Cardiac muscle cell (in vitro differentiated cells and primary cell): ENCODE data around the gene FBXO28. TPM values are rescaled to one million over a fixed set of nuclear protein-coding genes. Genes with fewer than 3 reads are reported as not detected.

ENCODE experiments used
- DNase-seq, 2 donors: peaks; one replicate each; pipeline versions ENCODE4 v3.0.0 to v3.0.0-alpha.2; 2010 to 2017; ENCODE audit warnings: low read depth in 1 of 2, low spot score in 1 of 2
- H3K27ac ChIP-seq: fragments of 200-600 bp; sonication (generic); 2 replicates; pipeline ENCODE4 v1.5.1; 2016
- H3K27me3 ChIP-seq: fragments of 200-600 bp; sonication (generic); 2 replicates; pipeline ENCODE4 v1.6.0; 2016; ENCODE audit warnings: control low read depth
- H3K36me3 ChIP-seq: fragments of 200-600 bp; sonication (generic); 2 replicates; pipeline ENCODE4 v1.5.1; 2016; ENCODE audit warnings: control low read depth
- H3K4me1 ChIP-seq: fragments of 200-600 bp; sonication (generic); 2 replicates; pipeline ENCODE4 v1.8.1; 2017; ENCODE audit warnings: low read depth, mild to moderate bottlenecking, mixed run types
- H3K4me3 ChIP-seq: fragments of 200-600 bp; sonication (generic); 2 replicates; pipeline ENCODE4 v1.5.1; 2016; ENCODE audit warnings: mild to moderate bottlenecking
- H3K9me3 ChIP-seq: fragments of 200-600 bp; sonication (generic); 2 replicates; pipeline ENCODE4 v1.5.1; 2017; ENCODE audit warnings: low read depth, mild to moderate bottlenecking, control low read depth
- CTCF ChIP-seq: IDR thresholded peaks from 2 replicates; pipeline ENCODE4 v1.5.1; 2012; ENCODE audit warnings: low read depth, mild to moderate bottlenecking, low read length
- polyA plus RNA-seq: library from polyadenylated mRNA; unstranded; fragments of >200 nt; fragmentation: Nextera tagmentation; extraction: Ambion mirVana; gene quantifications from 2 replicates; pipeline ENCODE4 v1.2.1, GENCODE V29; 2016
- total RNA-seq: library from RNA; depleted of rRNA; stranded (reverse); fragments of >200 nt; gene quantifications from 2 replicates; pipeline ENCODE4 v1.2.3, GENCODE V29; 2016

FBXO28 gene
- total and polyA plus RNA-seq, 2 experiments from 2014 or later: 9.1 to 17.8 TPM

DNA sequence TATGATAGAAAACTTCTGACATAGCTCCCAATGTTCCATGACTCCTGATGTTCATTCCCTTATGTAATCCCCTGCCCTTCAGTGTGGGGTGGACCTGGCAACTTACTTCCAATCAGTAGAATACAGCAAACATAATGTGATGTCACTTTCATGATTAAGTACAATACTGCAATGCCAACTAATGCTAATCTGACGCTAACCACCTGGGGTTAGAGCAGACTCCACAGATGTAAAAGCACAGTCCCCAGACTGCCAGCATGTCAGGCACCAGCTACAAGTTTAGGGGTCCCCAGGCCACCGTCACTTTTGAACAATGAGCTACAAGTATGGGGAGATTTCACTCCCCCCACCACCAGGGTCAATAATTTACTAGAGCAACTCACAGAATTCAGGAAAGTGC is 32.3 kb upstream of the FBXO28 start:
- no peak for TF ChIP-seq CTCF
- no peak overlapping the region for H3K4me3 ChIP-seq
- DNase-seq: no peak
- no peaks in the 10 kb centered on the region for H3K4me1 ChIP-seq
- no peaks in the 10 kb centered on the region for H3K9me3 ChIP-seq
- no peaks in the 10 kb centered on the region for H3K36me3 ChIP-seq
- H3K27me3 ChIP-seq: peaks cover 6% of the 10 kb centered on the region
- no peak overlapping the region for H3K27ac ChIP-seq

DNA sequence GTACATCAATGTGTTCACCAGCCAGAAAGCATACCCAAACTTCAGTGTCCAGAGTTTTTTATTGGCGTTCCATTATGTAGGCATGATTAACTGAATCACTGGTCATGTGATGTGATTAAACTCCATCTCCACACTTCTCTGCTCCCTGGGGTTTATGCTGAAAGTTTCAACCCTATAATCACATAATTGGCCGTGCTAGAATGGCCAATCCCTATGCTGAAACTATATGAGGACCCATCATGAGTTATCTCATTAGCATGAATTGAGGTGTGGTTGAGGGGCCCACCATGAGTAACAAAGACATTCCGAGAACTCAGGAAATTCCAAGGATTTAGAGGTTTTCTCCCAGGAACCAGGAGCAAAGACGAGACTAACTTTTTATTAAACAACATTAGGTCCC is 31.8 kb upstream of the FBXO28 start:
- DNase-seq: peak in 1 of 2 donors; percentile 22
- TF ChIP-seq CTCF: no peak
- H3K27ac ChIP-seq: no peak overlapping the region

DNA sequence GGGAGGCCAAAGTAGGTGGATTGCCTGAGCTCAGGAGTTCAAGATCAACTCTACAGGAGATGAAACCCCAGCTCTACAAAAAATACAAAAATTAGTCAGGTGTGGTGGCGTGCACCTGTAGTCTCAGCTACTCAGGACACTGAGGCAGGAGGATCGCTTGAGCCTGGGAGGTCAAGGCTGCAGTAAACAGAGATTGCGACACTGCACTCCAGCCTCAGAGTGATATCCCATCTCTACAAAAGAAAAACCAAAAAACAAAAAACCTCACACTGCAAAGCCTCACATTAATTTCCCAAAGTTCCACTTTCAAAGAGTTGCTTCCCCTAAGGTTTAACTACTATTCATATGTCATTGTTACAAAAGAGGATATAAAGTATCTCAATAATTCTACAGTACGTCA is 29.0 kb upstream of the FBXO28 start:
- DNase-seq: no peak
- no peak for TF ChIP-seq CTCF
- Histone ChIP-seq H3K4me3 (no peak overlapping the region), H3K4me1 (no peaks in the 10 kb centered on the region), H3K27me3 (no peaks in the 10 kb centered on the region), H3K9me3 (no peaks in the 10 kb centered on the region), H3K27ac (no peak overlapping the region), H3K36me3 (no peaks in the 10 kb centered on the region)

More for the DNA sequence above, 31.8 kb upstream of the FBXO28 start:
- H3K36me3 ChIP-seq: no peaks in the 10 kb centered on the region
- no peaks in the 10 kb centered on the region for H3K9me3 ChIP-seq
- peaks cover 6% of the 10 kb centered on the region for H3K27me3 ChIP-seq
- H3K4me3 ChIP-seq: no peak overlapping the region
- no peaks in the 10 kb centered on the region for H3K4me1 ChIP-seq

DNA sequence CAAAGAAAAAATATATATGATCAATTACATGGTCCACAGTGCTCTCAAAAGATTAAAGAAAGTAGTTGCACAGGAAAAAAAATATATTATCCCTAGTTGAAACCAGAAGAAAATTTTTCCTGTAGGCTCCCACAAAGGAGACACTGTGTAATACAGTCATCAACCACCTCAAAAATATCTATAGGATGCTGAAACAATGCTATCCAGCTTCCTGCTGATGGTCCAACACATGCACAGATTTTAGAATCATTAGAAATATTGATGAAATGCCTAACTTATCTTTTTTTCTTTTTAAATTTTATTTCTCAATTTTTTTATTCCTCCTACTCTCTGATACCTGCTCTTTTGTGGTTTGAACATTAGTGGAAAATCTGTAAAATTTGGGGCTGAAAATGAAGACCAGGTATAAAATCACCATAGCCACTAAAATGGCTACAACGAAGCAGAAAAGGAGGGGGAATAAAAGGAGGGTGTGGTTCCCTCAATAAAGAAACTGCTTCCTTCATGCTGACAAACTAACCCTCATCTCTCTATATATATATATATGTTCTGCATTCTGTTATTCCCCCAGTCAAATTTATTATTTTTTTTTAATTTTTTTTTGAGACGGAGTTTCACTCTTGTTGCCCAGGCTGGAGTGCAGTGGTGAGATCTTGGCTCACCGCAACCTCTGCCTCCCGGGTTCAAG is 28.3 kb upstream of the FBXO28 start:
- no peak for DNase-seq
- Histone ChIP-seq H3K9me3 (no peaks in the 10 kb centered on the region), H3K4me3 (no peak overlapping the region), H3K27ac (no peak overlapping the region), H3K27me3 (no peaks in the 10 kb centered on the region), H3K36me3 (no peaks in the 10 kb centered on the region), H3K4me1 (no peaks in the 10 kb centered on the region)
- TF ChIP-seq CTCF: no peak

- Histone ChIP-seq H3K27ac (no peak overlapping the region), H3K9me3 (no peaks in the 10 kb centered on the region), H3K4me1 (no peaks in the 10 kb centered on the region), H3K36me3 (no peaks in the 10 kb centered on the region), H3K27me3 (no peaks in the 10 kb centered on the region), H3K4me3 (no peak overlapping the region)
- TF ChIP-seq CTCF: no peak
- DNase-seq: no peak
Measured at GRCh38 chr1:224087286-224087794, 26.6 kb upstream of the FBXO28 start.
